ENCODE results near the gene MBD6. TPM values are rescaled to one million over a fixed set of nuclear protein-coding genes. Genes with fewer than 3 reads are reported as not detected.

MBD6 gene
- total and polyA plus RNA-seq, 4 experiments from 2014 or later, result 0.16 to 103 (median 50.0) TPM

DNA sequence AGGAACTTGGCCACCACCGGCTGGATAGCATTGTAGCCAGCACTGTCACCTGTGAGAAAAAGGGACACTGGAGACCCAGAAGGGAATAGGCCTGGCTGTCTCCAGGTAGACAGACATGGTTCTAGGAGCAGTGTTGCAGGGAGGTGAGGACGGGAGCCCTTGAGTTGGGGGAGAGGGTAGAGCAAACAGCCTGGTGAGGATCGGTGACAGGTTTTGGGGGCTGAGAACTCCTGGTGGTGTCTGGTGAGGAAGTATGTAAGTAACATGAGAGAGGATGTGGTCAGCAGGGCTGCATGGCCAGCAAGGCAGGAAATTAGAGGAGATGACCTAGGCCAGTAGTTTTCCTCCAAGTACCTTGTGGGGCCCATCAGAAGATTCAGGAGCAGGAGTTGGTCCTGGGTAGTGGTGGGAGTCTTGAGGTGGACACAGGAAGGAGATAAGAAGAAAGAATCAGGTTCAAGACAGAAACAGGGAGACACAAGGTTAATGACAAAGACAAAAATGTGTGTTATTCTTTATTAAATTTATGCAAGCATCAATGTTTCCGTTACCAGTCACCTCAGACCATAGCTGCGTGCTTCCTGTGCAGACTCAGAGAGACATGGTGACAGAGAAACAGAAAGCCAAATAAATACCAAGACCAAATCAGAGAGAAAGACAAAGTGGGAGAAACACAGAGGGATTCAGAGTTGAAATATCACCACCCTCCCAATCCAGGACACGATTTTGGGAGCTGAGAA, 43.1 kb upstream of the MBD6 start, which contains the start of gene ARHGAP9:
TSS of gene ARHGAP9 (minus strand) at position 491 of the 740 bp plus-strand sequence. CDS start at position 31, 460 bp downstream.
- intact Hi-C loops (cut with micrococcal nuclease), result loop anchor here (1.0 to 5.0 kb wide), 3 partner anchors 8 to 263 kb away; partner anchors contain the start of gene DDIT3
- peaks cover 56% of the 10 kb centered on the region for H3K4me1 ChIP-seq (ENCODE audit: insufficient read depth, low read length)
- H3K4me3 ChIP-seq (ENCODE audit: low read length in 2 of 2), result peak within 1 kb of the TSS; percentile 91 to 97
- H3K4me3 Mint-ChIP-seq, result peak within 1 kb of the TSS; percentile 89 to 99 (median 98)
- peak; percentile 83 to 90 (median 86) for DNase-seq
- H3K27ac Mint-ChIP-seq, result peak within 1 kb of the TSS; percentile 98 to 100 (median 99)
- CTCF ChIA-PET (ENCODE audit: partially characterized antibody), result interaction anchor here (0.6 to 10.7 kb wide), 5 partner anchors 11 to 47 kb away, joined by 3 to 204 read pairs (median 4); partner anchors contain the start of genes GLI1 and INHBE
- peaks cover 44 to 73% (median 57%) of the 10 kb centered on the region in 4 donors for H3K4me1 Mint-ChIP-seq
- no peaks in the 10 kb centered on the region for H3K27me3 Mint-ChIP-seq
- POLR2A ChIA-PET (ENCODE audit: partially characterized antibody), result interaction anchor here (0.6 to 10.2 kb wide), 22 partner anchors 9 to 401 kb away, joined by 3 to 225 read pairs (median 5); partner anchors contain the start of genes DCTN2, DDIT3, GLI1 and MARS1
- H3K9me3 ChIP-seq (ENCODE audit: control insufficient read depth in 1 of 2, low read length in 2 of 2), result no peaks in the 10 kb centered on the region
- H3K36me3 ChIP-seq (ENCODE audit: insufficient read depth, low read length), result peaks cover 6% of the 10 kb centered on the region
- peaks cover 0 to 3% (median 0%) of the 10 kb centered on the region in 8 donors for H3K9me3 Mint-ChIP-seq
- peaks cover 16 to 29% of the 10 kb centered on the region in 2 donors for H3K36me3 Mint-ChIP-seq
- no peaks in the 10 kb centered on the region for H3K27me3 ChIP-seq (ENCODE audit: insufficient read depth, low read length)
- peak within 1 kb of the TSS; percentile 86 for H3K27ac ChIP-seq (ENCODE audit: low read depth, low read length)

GRCh38 chr12:57481671-57482070, 41.0 kb upstream of the MBD6 start:
- H3K27me3 Mint-ChIP-seq, result no peaks in the 10 kb centered on the region
- Histone ChIP-seq H3K4me1 (ENCODE audit: insufficient read depth, low read length) (peaks cover 41% of the 10 kb centered on the region), H3K27ac (ENCODE audit: low read depth, low read length) (peak overlapping the region; percentile 86), H3K36me3 (ENCODE audit: insufficient read depth, low read length) (no peaks in the 10 kb centered on the region), H3K9me3 (ENCODE audit: control insufficient read depth in 1 of 2, low read length in 2 of 2) (no peaks in the 10 kb centered on the region), H3K27me3 (ENCODE audit: insufficient read depth, low read length) (no peaks in the 10 kb centered on the region), H3K4me3 (ENCODE audit: low read length in 2 of 2) (no peak overlapping the region)
- ChIA-PET POLR2A (ENCODE audit: partially characterized antibody) (interaction anchor here (1.1 to 10.2 kb wide), 3 partner anchors 12 to 38 kb away, joined by 4 to 225 read pairs (median 82); partner anchors contain the start of genes DDIT3 and GLI1), CTCF (ENCODE audit: partially characterized antibody) (interaction anchor here (10.7 kb wide), 1 partner anchor 19 kb away, joined by 204 read pairs; the partner anchor contains the start of gene GLI1)
- peak in 1 of 5 donors; percentile 27 for DNase-seq
- H3K9me3 Mint-ChIP-seq, result peaks cover 0 to 3% (median 0%) of the 10 kb centered on the region in 8 donors
- H3K4me3 Mint-ChIP-seq, result peak overlapping the region in 5 of 8 donors; percentile 17 to 80 (median 58)
- peaks cover 39 to 60% (median 46%) of the 10 kb centered on the region in 4 donors for H3K4me1 Mint-ChIP-seq
- intact Hi-C loops (cut with micrococcal nuclease), result no loop called here
- peak overlapping the region; percentile 98 to 100 (median 99) for H3K27ac Mint-ChIP-seq
- peaks cover 5 to 17% of the 10 kb centered on the region in 2 donors for H3K36me3 Mint-ChIP-seq

- Histone ChIP-seq H3K27me3 (ENCODE audit: insufficient read depth, low read length) (no peaks in the 10 kb centered on the region), H3K9me3 (ENCODE audit: control insufficient read depth in 1 of 2, low read length in 2 of 2) (no peaks in the 10 kb centered on the region), H3K4me1 (ENCODE audit: insufficient read depth, low read length) (peaks cover 44% of the 10 kb centered on the region), H3K36me3 (ENCODE audit: insufficient read depth, low read length) (no peaks in the 10 kb centered on the region), H3K27ac (ENCODE audit: low read depth, low read length) (no peak overlapping the region), H3K4me3 (ENCODE audit: low read length in 2 of 2) (no peak overlapping the region)
- Mint-ChIP-seq H3K36me3 (peaks cover 0 to 7% of the 10 kb centered on the region in 2 donors), H3K27me3 (no peaks in the 10 kb centered on the region), H3K4me1 (peaks cover 39 to 53% (median 45%) of the 10 kb centered on the region in 4 donors), H3K27ac (peak overlapping the region; percentile 18 to 89 (median 72)), H3K9me3 (peaks cover 0 to 5% (median 0%) of the 10 kb centered on the region in 8 donors), H3K4me3 (peak overlapping the region in 2 of 8 donors; percentile 16 to 49)
- DNase-seq, result no peak
- CTCF ChIA-PET (ENCODE audit: partially characterized antibody), result interaction anchor here (0.6 to 10.7 kb wide), 3 partner anchors 21 to 1062 kb away, joined by 3 to 204 read pairs (median 3); partner anchors contain the start of gene GLI1
- intact Hi-C loops (cut with micrococcal nuclease), result no loop called here
- POLR2A ChIA-PET (ENCODE audit: partially characterized antibody), result interaction anchor here (10.2 kb wide), 1 partner anchor 21 kb away, joined by 225 read pairs; the partner anchor contains the start of gene GLI1
Observed at GRCh38 chr12:57483466-57483865, 39.2 kb upstream of the MBD6 start.

DNA sequence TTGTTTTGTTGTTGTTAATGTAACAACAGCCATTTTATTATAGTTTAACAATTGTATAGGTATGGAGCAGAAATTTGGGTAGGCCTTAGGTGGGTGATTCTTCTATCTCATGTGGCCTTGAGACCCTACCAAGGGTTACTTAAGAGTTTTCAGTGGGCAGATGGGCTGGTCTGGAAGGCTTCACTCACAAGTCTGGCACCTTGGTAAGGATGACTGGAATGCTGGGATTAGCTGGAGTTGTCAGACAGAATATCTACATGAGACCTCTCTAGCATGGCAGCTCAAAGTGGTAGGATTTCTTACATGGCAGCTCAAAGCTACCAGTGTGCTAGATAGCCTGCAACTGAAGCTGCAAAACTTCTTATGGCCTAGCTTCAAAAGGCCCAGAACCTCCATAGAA, 36.9 kb upstream of the MBD6 start:
- Mint-ChIP-seq H3K27me3 (no peaks in the 10 kb centered on the region), H3K4me3 (no peak overlapping the region), H3K36me3 (peaks cover 13 to 23% of the 10 kb centered on the region in 2 donors), H3K9me3 (peaks cover 0 to 3% (median 0%) of the 10 kb centered on the region in 8 donors), H3K27ac (peak overlapping the region in 4 of 7 donors; percentile 19 to 77 (median 48)), H3K4me1 (peaks cover 29 to 47% (median 35%) of the 10 kb centered on the region in 4 donors)
- H3K36me3 ChIP-seq (ENCODE audit: insufficient read depth, low read length), result peaks cover 12% of the 10 kb centered on the region
- intact Hi-C loops (cut with micrococcal nuclease), result loop anchor here (2.0 to 5.0 kb wide), 2 partner anchors 61 to 207 kb away; partner anchors contain the start of genes DCTN2 and OS9
- POLR2A ChIA-PET (ENCODE audit: partially characterized antibody), result interaction anchor here (2.7 to 6.3 kb wide), 3 partner anchors 9 to 34 kb away, joined by 13 to 75 read pairs (median 18); partner anchors contain the start of genes ARHGAP9, DDIT3 and GLI1
- no peaks in the 10 kb centered on the region for H3K27me3 ChIP-seq (ENCODE audit: insufficient read depth, low read length)
- H3K27ac ChIP-seq (ENCODE audit: low read depth, low read length), result no peak overlapping the region
- CTCF ChIA-PET (ENCODE audit: partially characterized antibody), result interaction anchor here (1.1 to 2.8 kb wide), 4 partner anchors 10 to 35 kb away, joined by 3 to 29 read pairs (median 12); partner anchors contain the start of genes DDIT3 and GLI1
- H3K9me3 ChIP-seq (ENCODE audit: control insufficient read depth in 1 of 2, low read length in 2 of 2), result no peaks in the 10 kb centered on the region
- peaks cover 35% of the 10 kb centered on the region for H3K4me1 ChIP-seq (ENCODE audit: insufficient read depth, low read length)
- no peak overlapping the region for H3K4me3 ChIP-seq (ENCODE audit: low read length in 2 of 2)
- DNase-seq, result no peak

DNA sequence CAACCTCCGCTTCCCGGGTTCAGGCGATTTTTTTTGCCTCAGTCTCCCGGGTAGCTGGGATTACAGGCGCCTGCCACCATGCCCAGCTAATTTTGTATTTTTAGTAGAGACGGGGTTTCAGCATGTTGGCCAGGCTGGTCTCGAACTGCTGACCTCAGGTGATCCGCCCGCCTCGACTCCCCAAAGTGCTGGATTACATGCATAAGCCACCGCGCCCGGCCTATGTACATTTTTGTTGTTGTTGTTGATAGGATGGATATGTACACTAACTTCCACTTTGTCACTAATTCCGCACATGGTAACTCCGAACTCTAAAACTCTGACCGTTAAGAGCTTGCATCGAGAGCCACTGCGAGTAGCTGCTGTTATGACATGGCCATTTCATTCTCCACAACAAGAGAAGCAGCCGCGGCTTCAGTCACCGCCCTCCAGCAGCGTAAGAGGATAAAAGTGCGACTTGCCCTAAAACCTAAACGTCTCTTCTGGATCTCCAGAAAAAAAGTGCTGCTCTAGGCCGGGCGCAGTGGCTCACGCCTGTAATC, 35.5 kb upstream of the MBD6 start:
- Histone ChIP-seq H3K27me3 (ENCODE audit: insufficient read depth, low read length) (no peaks in the 10 kb centered on the region), H3K4me1 (ENCODE audit: insufficient read depth, low read length) (peaks cover 23% of the 10 kb centered on the region), H3K9me3 (ENCODE audit: control insufficient read depth in 1 of 2, low read length in 2 of 2) (no peaks in the 10 kb centered on the region), H3K36me3 (ENCODE audit: insufficient read depth, low read length) (peaks cover 23% of the 10 kb centered on the region), H3K27ac (ENCODE audit: low read depth, low read length) (no peak overlapping the region), H3K4me3 (ENCODE audit: low read length in 2 of 2) (no peak overlapping the region)
- Mint-ChIP-seq H3K4me1 (peaks cover 22 to 40% (median 28%) of the 10 kb centered on the region in 4 donors), H3K36me3 (peaks cover 22 to 35% of the 10 kb centered on the region in 2 donors), H3K9me3 (peaks cover 0 to 3% (median 0%) of the 10 kb centered on the region in 8 donors), H3K27me3 (no peaks in the 10 kb centered on the region), H3K27ac (peak overlapping the region; percentile 70 to 99 (median 96)), H3K4me3 (peak overlapping the region in 3 of 8 donors; percentile 97 to 99 (median 98))
- ChIA-PET CTCF (ENCODE audit: partially characterized antibody) (interaction anchor here (0.7 to 2.8 kb wide), 7 partner anchors 11 to 40 kb away, joined by 3 to 29 read pairs (median 4); partner anchors contain the start of genes DDIT3, GLI1 and INHBE), POLR2A (ENCODE audit: partially characterized antibody) (interaction anchor here (2.7 to 6.3 kb wide), 3 partner anchors 10 to 33 kb away, joined by 13 to 75 read pairs (median 18); partner anchors contain the start of genes ARHGAP9, DDIT3 and GLI1)
- DNase-seq, result no peak
- intact Hi-C loops (cut with micrococcal nuclease), result loop anchor here (1.0 to 5.0 kb wide), 5 partner anchors 8 to 205 kb away; partner anchors contain the start of genes ARHGAP9, DCTN2, DDIT3 and OS9

- H3K4me3 ChIP-seq (ENCODE audit: low read length in 2 of 2), result peak within 1 kb of the TSS; percentile 78 to 95
- peaks cover 26% of the 10 kb centered on the region for H3K36me3 ChIP-seq (ENCODE audit: insufficient read depth, low read length)
- H3K27me3 ChIP-seq (ENCODE audit: insufficient read depth, low read length), result no peaks in the 10 kb centered on the region
- ChIA-PET POLR2A (ENCODE audit: partially characterized antibody) (interaction anchor here (2.7 to 6.3 kb wide), 3 partner anchors 11 to 32 kb away, joined by 13 to 75 read pairs (median 18); partner anchors contain the start of genes ARHGAP9, DDIT3 and GLI1), CTCF (ENCODE audit: partially characterized antibody) (interaction anchor here (0.7 to 3.4 kb wide), 8 partner anchors 11 to 39 kb away, joined by 3 to 29 read pairs (median 4); partner anchors contain the start of genes DDIT3, GLI1 and INHBE)
- Mint-ChIP-seq H3K27me3 (no peaks in the 10 kb centered on the region), H3K4me1 (peaks cover 22 to 43% (median 28%) of the 10 kb centered on the region in 4 donors), H3K4me3 (peak within 1 kb of the TSS; percentile 95 to 99 (median 98)), H3K9me3 (peaks cover 0 to 3% (median 0%) of the 10 kb centered on the region in 8 donors), H3K36me3 (peaks cover 27 to 39% of the 10 kb centered on the region in 2 donors), H3K27ac (peak within 1 kb of the TSS; percentile 90 to 99 (median 98))
- peaks cover 23% of the 10 kb centered on the region for H3K4me1 ChIP-seq (ENCODE audit: insufficient read depth, low read length)
- peak within 1 kb of the TSS; percentile 84 for H3K27ac ChIP-seq (ENCODE audit: low read depth, low read length)
- no peaks in the 10 kb centered on the region for H3K9me3 ChIP-seq (ENCODE audit: control insufficient read depth in 1 of 2, low read length in 2 of 2)
- DNase-seq, result peak; percentile 90 to 97 (median 94)
- intact Hi-C loops (cut with micrococcal nuclease), result loop anchor here (1.0 to 5.0 kb wide), 5 partner anchors 8 to 205 kb away; partner anchors contain the start of genes ARHGAP9, DCTN2, DDIT3 and OS9
Observed at GRCh38 chr12:57487597-57488401, 34.8 kb upstream of the MBD6 start, which contains the start of gene MARS1. Gene MARS1 (plus strand): TSS chr12:57488068. CDS start chr12:57488091, 23 bp downstream.
